IMR-90 (cell line): ENCODE measurements around the gene ERC2. TPM values are rescaled to one million over a fixed set of nuclear protein-coding genes. Genes with fewer than 3 reads are reported as not detected.

Source experiments
- ATAC-seq: fragments of 200-7000 bp; cut with Tn5 transposase; 2 replicates; pipeline ENCODE4 v1.9.1; 2020; ENCODE audit warnings: low read depth, mild to moderate bottlenecking, moderate library complexity
- BruUV-seq: library from RNA; stranded (reverse); fragments of 400-500 nt; replicated peaks from 2 replicates; lab custom pipeline; 2021; lab: Mats Ljungman, UMichigan
- CTCF ChIA-PET: fragments of 300-600 bp; formaldehyde crosslinking; extraction: SDS; loops from one replicate; lab custom pipeline; 2021; ENCODE audit warnings: antibody characterized with exemption; lab: Yijun Ruan, JAX
- POLR2A ChIA-PET: fragments of 300-600 bp; sonication (Branson Sonifier 250); formaldehyde crosslinking; loops from one replicate; lab custom pipeline; 2022; ENCODE audit warnings: antibody characterized with exemption; ENCODE audit not compliant: unreplicated experiment; lab: Charles Lee
- DNase-seq: peaks from one replicate; pipeline ENCODE4 v3.0.0; 2013
- H2AFZ ChIP-seq: replicated peaks from 2 replicates; pipeline ENCODE3; 2013; ENCODE audit warnings: low read length, mild to moderate bottlenecking; ENCODE audit not compliant: poor library complexity
- H2AK5ac ChIP-seq: 2 replicates; pipeline ENCODE4 v1.6.1; 2013; ENCODE audit warnings: low read depth, low read length, inconsistent platforms
- H2AK9ac ChIP-seq: replicated peaks from 2 replicates; pipeline ENCODE3; 2013; ENCODE audit warnings: mild to moderate bottlenecking, low read depth, low read length, moderate library complexity; ENCODE audit not compliant: poor library complexity
- H2BK120ac ChIP-seq: 2 replicates; pipeline ENCODE4 v1.6.1; 2013; ENCODE audit warnings: low read depth, low read length, inconsistent platforms
- H2BK15ac ChIP-seq: 3 replicates; pipeline ENCODE4 v1.6.1; 2013; ENCODE audit warnings: low read depth, low read length, inconsistent platforms
- H2BK20ac ChIP-seq: 2 replicates; pipeline ENCODE4 v1.6.1; 2013; ENCODE audit warnings: low read depth, mild to moderate bottlenecking, inconsistent platforms, low read length, moderate library complexity
- H2BK5ac ChIP-seq: 2 replicates; pipeline ENCODE4 v1.6.1; 2013; ENCODE audit warnings: mild to moderate bottlenecking, low read depth, low read length, inconsistent platforms; ENCODE audit not compliant: poor library complexity, severe bottlenecking
- H3K14ac ChIP-seq: replicated peaks from 2 replicates; pipeline ENCODE4 v1.6.1; 2013; ENCODE audit warnings: low read depth, low read length, inconsistent platforms
- H3K18ac ChIP-seq: 2 replicates; pipeline ENCODE4 v1.6.1; 2013; ENCODE audit warnings: low read depth, low read length, control low read depth
- H3K23ac ChIP-seq: 2 replicates; pipeline ENCODE4 v1.6.1; 2013; ENCODE audit warnings: low read depth, low read length, inconsistent platforms
- H3K27ac ChIP-seq: 2 replicates; pipeline ENCODE4 v1.5.1; 2013; ENCODE audit warnings: mild to moderate bottlenecking, control low read depth, low read length; ENCODE audit not compliant: insufficient read depth
- H3K27me3 ChIP-seq: 2 replicates; pipeline ENCODE4 v1.6.1; 2013; ENCODE audit warnings: low read length; ENCODE audit not compliant: control insufficient read depth, insufficient read depth
- H3K36me3 ChIP-seq: 2 replicates; pipeline ENCODE4 v1.6.1; 2013; ENCODE audit warnings: low read length, mixed read lengths; ENCODE audit not compliant: control insufficient read depth, insufficient read depth
- H3K4ac ChIP-seq: 2 replicates; pipeline ENCODE4 v1.6.1; 2013; ENCODE audit warnings: low read depth, low read length, inconsistent platforms
- H3K4me1 ChIP-seq: 2 replicates; pipeline ENCODE4 v1.6.1; 2013; ENCODE audit warnings: low read length, mixed read lengths; ENCODE audit not compliant: control insufficient read depth, insufficient read depth
- H3K4me2 ChIP-seq: 2 replicates; pipeline ENCODE4 v1.6.1; 2013; ENCODE audit warnings: low read depth, mild to moderate bottlenecking, control low read depth, low read length, moderate library complexity
- H3K4me3 ChIP-seq: 2 replicates; pipeline ENCODE4 v1.5.1; 2013; ENCODE audit warnings: low read depth, mild to moderate bottlenecking, control low read depth, low read length, moderate library complexity; ENCODE audit not compliant: insufficient read depth
- H3K56ac ChIP-seq: 2 replicates; pipeline ENCODE4 v1.6.1; 2013; ENCODE audit warnings: low read length, inconsistent platforms; ENCODE audit not compliant: insufficient read depth; ENCODE audit errors: extremely low read depth
- H3K79me1 ChIP-seq, 2 experiments: 2 replicates each; pipeline ENCODE4 v1.6.1; 2013; ENCODE audit warnings: low read length in 2 of 2, inconsistent platforms in 1 of 2, low read depth in 1 of 2
- H3K9ac ChIP-seq: 2 replicates; pipeline ENCODE4 v1.6.1; 2013; ENCODE audit warnings: low read depth, low read length, control low read depth
- H3K9me1 ChIP-seq: 2 replicates; pipeline ENCODE4 v1.6.1; 2013; ENCODE audit warnings: low read length, inconsistent platforms; ENCODE audit not compliant: insufficient read depth
- H3K9me3 ChIP-seq: 2 replicates; pipeline ENCODE4 v1.6.1; 2013; ENCODE audit warnings: low read length; ENCODE audit not compliant: control insufficient read depth, insufficient read depth
- H4K20me1 ChIP-seq: 2 replicates; pipeline ENCODE4 v1.6.1; 2013; ENCODE audit warnings: low read length, inconsistent platforms; ENCODE audit not compliant: insufficient read depth
- H4K5ac ChIP-seq: 2 replicates; pipeline ENCODE4 v1.6.1; 2013; ENCODE audit warnings: mild to moderate bottlenecking, low read depth, low read length, control low read depth
- H4K8ac ChIP-seq, 2 experiments: 2 replicates each; pipeline ENCODE4 v1.6.1; 2013; ENCODE audit warnings: low read depth in 2 of 2, low read length in 2 of 2, control low read depth in 1 of 2, inconsistent platforms in 1 of 2
- H4K91ac ChIP-seq: 2 replicates; pipeline ENCODE4 v1.6.1; 2013; ENCODE audit warnings: low read depth, low read length, inconsistent platforms; ENCODE audit not compliant: insufficient read depth
- CEBPB ChIP-seq: IDR thresholded peaks from 2 replicates; pipeline ENCODE4 v1.6.1; 2012; ENCODE audit warnings: low read depth, low read length, improper control_type of control experiment
- CHD1 ChIP-seq: IDR thresholded peaks from 2 replicates; pipeline ENCODE4 v1.6.1; 2012; ENCODE audit warnings: low read depth, low read length, improper control_type of control experiment
- CTCF ChIP-seq: conservative IDR thresholded peaks from 2 replicates; pipeline ENCODE4 v1.5.1; 2012; ENCODE audit warnings: mild to moderate bottlenecking, low read depth, low read length, improper control_type of control experiment
- FOS ChIP-seq: fragments of 150-350 bp; IDR thresholded peaks from 2 replicates; pipeline ENCODE4 v1.6.1; 2016; ENCODE audit warnings: low read depth, low read length
- RFX5 ChIP-seq: IDR thresholded peaks from 2 replicates; pipeline ENCODE4 v1.8.0; 2012; ENCODE audit warnings: low read depth, mild to moderate bottlenecking, low read length, moderate library complexity
- SMC3 ChIP-seq: fragments of 150-350 bp; IDR thresholded peaks from 2 replicates; pipeline ENCODE4 v1.6.1; 2016; ENCODE audit warnings: low read depth, mild to moderate bottlenecking, antibody characterized with exemption, low read length, moderate library complexity
- WGBS, 2 experiments: methylation state at CpG; one replicate each; pipeline versions ENCODE4 v1.1.5 to v1.1.7; 2013; ENCODE audit warnings: missing lambda C conversion rate in 2 of 2; ENCODE audit not compliant: insufficient read length in 1 of 2; ENCODE audit errors: extremely low coverage in 2 of 2; 5-methylcytosine and 5-hydroxymethylcytosine counted together
- dilution Hi-C: fragments of 300-500 bp; cut with HindIII; formaldehyde crosslinking; loops from one replicate; pipeline ENCODE4 v1.14.3; 2018; ENCODE audit warnings: low sequenced_read_pairs; ENCODE audit not compliant: unreplicated experiment
- in situ Hi-C: fragments of 300-500 bp; cut with MboI; formaldehyde crosslinking; loops from 3 replicates; pipeline ENCODE4 v1.14.3; 2019; ENCODE audit warnings: low sequenced_read_pairs, inconsistent platforms, mixed read lengths
- intact Hi-C: fragments of 100-400 bp; cut with micrococcal nuclease; formaldehyde crosslinking; loops from 2 replicates; pipeline ENCODE4 v1.10.0; 2022
- polyA plus RNA-seq, 3 experiments: library from polyadenylated mRNA; depleted of rRNA; stranded (reverse); fragments of >200 nt; gene quantifications; 2 replicates each; pipeline ENCODE4 v1.2.3, GENCODE V29; 2012; ENCODE audit warnings: low replicate concordance in 1 of 3
- total RNA-seq: library from RNA; depleted of rRNA; stranded (reverse); fragments of >200 nt; gene quantifications from 2 replicates; pipeline ENCODE4 v1.2.3, GENCODE V29; 2012

The ERC2 gene
- total and polyA plus RNA-seq, 2 of the 4 experiments (the other 2 are of a cell fraction), result 0.17 to 0.18 TPM

- Histone ChIP-seq H3K4ac (no peak overlapping the region), H3K4me2 (no peak overlapping the region), H3K36me3 (no peaks in the 10 kb centered on the region), H3K79me1 (no peaks in the 10 kb centered on the region), H3K27ac (no peak overlapping the region), H2AK5ac (no peak overlapping the region), H2BK120ac (no peak overlapping the region), H3K9ac (no peak overlapping the region), H3K56ac (no peak overlapping the region), H2AK9ac (no peak overlapping the region), H4K5ac (no peak overlapping the region), H3K14ac (no peak overlapping the region), H3K18ac (no peak overlapping the region), H3K9me1 (peaks cover 5% of the 10 kb centered on the region; the same call in 1 of the 2 replicates), H2BK20ac (no peak overlapping the region), H3K9me3 (no peaks in the 10 kb centered on the region), H3K4me3 (no peak overlapping the region), H3K4me1 (no peaks in the 10 kb centered on the region), H4K8ac (no peak overlapping the region), H2BK15ac (no peak overlapping the region), H4K91ac (no peak overlapping the region), H3K23ac (no peak overlapping the region), H3K27me3 (peaks cover 12% of the 10 kb centered on the region), H2AFZ (no peak overlapping the region), H4K20me1 (no peaks in the 10 kb centered on the region), H2BK5ac (no peak overlapping the region)
- POLR2A ChIA-PET, result no interaction called here
- TF ChIP-seq CTCF (no peak), FOS (no peak), CHD1 (no peak), CEBPB (no peak), SMC3 (no peak), RFX5 (no peak)
- no TSS peak for BruUV-seq
- no peak for DNase-seq
- in situ Hi-C loops (no loop called here), dilution Hi-C loops (no loop called here), intact Hi-C loops (no loop called here)
- 80% methylated on average over 1 of the region's 7 CpGs; no CpG with 5 or more reads in 1 of the 2 experiments for WGBS, 2 experiments
- no peak for ATAC-seq
- CTCF ChIA-PET, result no interaction called here
Observed at GRCh38 chr3:55537129-55537528, 931.1 kb downstream of the ERC2 start.
